Measurements from ENCODE around the gene FALEC. TPM values are rescaled to one million over a fixed set of nuclear protein-coding genes. Genes with fewer than 3 reads are reported as not detected.

FALEC gene
- total RNA-seq (2021; ENCODE audit: unreplicated experiment) (1.0 TPM), Bru-seq, nascent RNA (percentile 56 among the genes with signal in this experiment), BruChase-seq, experiment 1, labeled RNA remaining after a 2-hour chase (percentile 57 among the genes with signal in this experiment), BruChase-seq, experiment 2, labeled RNA remaining after a 6-hour chase (percentile 57 among the genes with signal in this experiment)
- polyA plus RNA-seq (2012; ENCODE audit: insufficient read length) = 0.53 TPM
- long read RNA-seq = 0 reads

GRCh38 chr1:150515328-150516049, at the start of gene FALEC:
Gene FALEC, plus strand, starts transcription at chr1:150515752.
- no peaks in the 10 kb centered on the region for H3K27me3 ChIP-seq (ENCODE audit: control insufficient read depth, insufficient read depth, low read length)
- CTCF ChIA-PET = interaction anchor here (0.5 to 1.3 kb wide), 7 partner anchors 12 to 739 kb away, joined by 4 to 6 read pairs (median 4); partner anchors contain the start of gene PSMD4
- peak within 1 kb of the TSS; percentile 76 for H3K27ac ChIP-seq (ENCODE audit: low read length)
- TF ChIP-seq REST (IDR thresholded peaks at IDR 0.05; ENCODE audit: insufficient read depth in 1 of 2, low read depth in 2 of 2, low read length in 1 of 2) (0 out of 4 replicates have a peak, but pooled peaks of 1 of the 2 experiments have one; percentile 35), TCF7L2 (IDR thresholded peaks at IDR 0.05; ENCODE audit: low read depth, low read length) (peak; percentile 100), POLR2AphosphoS5 (IDR thresholded peaks at IDR 0.05; ENCODE audit: low read depth, low read length) (no peak), SIN3A (IDR thresholded peaks at IDR 0.05; ENCODE audit: borderline replicate concordance, insufficient read depth, low read depth, low read length) (no peak)
- ATAC-seq = peak; percentile 99
- H3K9me3 ChIP-seq (ENCODE audit: control insufficient read depth, insufficient read depth, low read depth, low read length) = no peaks in the 10 kb centered on the region
- H3K36me3 ChIP-seq (ENCODE audit: control insufficient read depth, insufficient read depth, low read length) = no peaks in the 10 kb centered on the region
- peak within 1 kb of the TSS; percentile 66 to 74 for H3K4me3 ChIP-seq (ENCODE audit: low read depth in 2 of 2, low read length in 2 of 2)
- no TSS peak for BruUV-seq (replicated peaks)
- POLR2A ChIA-PET = interaction anchor here (0.5 to 0.7 kb wide), 3 partner anchors 18 to 267 kb away, joined by 3 to 10 read pairs (median 6); partner anchors contain the start of gene RPRD2
- intact Hi-C loops (cut with micrococcal nuclease; ENCODE audit: unreplicated experiment) = no loop called here
- peak; percentile 76 for DNase-seq (ENCODE audit: low read depth, low spot score)
- in situ Hi-C loops (cut with HindIII; ENCODE audit: low pct_unique_long_range_greater_than_20kb, low sequenced_read_pairs) = no loop called here
- no peaks in the 10 kb centered on the region for H3K4me1 ChIP-seq (ENCODE audit: control insufficient read depth, insufficient read depth, low read length)

- in situ Hi-C loops (cut with HindIII; ENCODE audit: low pct_unique_long_range_greater_than_20kb, low sequenced_read_pairs) = no loop called here
- CTCF ChIA-PET = no interaction called here
- intact Hi-C loops (cut with micrococcal nuclease; ENCODE audit: unreplicated experiment) = no loop called here
These were observed 48.6 kb upstream of the FALEC start for GRCh38 chr1:150466964-150467363.

More at GRCh38 chr1:150466964-150467363, 48.6 kb upstream of the FALEC start:
- BruUV-seq (replicated peaks) = no TSS peak
- Histone ChIP-seq H3K9me3 (ENCODE audit: control insufficient read depth, insufficient read depth, low read depth, low read length) (no peaks in the 10 kb centered on the region), H3K4me1 (ENCODE audit: control insufficient read depth, insufficient read depth, low read length) (no peaks in the 10 kb centered on the region), H3K4me3 (ENCODE audit: low read depth in 2 of 2, low read length in 2 of 2) (no peak overlapping the region), H3K27me3 (ENCODE audit: control insufficient read depth, insufficient read depth, low read length) (no peaks in the 10 kb centered on the region), H3K36me3 (ENCODE audit: control insufficient read depth, insufficient read depth, low read length) (peaks cover 6% of the 10 kb centered on the region), H3K27ac (ENCODE audit: low read length) (no peak overlapping the region)
- DNase-seq (ENCODE audit: low read depth, low spot score) (no peak), ATAC-seq (no peak)
- POLR2A ChIA-PET = no interaction called here
- TF ChIP-seq SIN3A (IDR thresholded peaks at IDR 0.05; ENCODE audit: borderline replicate concordance, insufficient read depth, low read depth, low read length) (no peak), REST (IDR thresholded peaks at IDR 0.05; ENCODE audit: insufficient read depth in 1 of 2, low read depth in 2 of 2, low read length in 1 of 2) (no peak), POLR2AphosphoS5 (IDR thresholded peaks at IDR 0.05; ENCODE audit: low read depth, low read length) (no peak), TCF7L2 (IDR thresholded peaks at IDR 0.05; ENCODE audit: low read depth, low read length) (no peak), CTCF (IDR thresholded peaks at IDR 0.05) (no peak)
